K562 (cell line): ENCODE measurements around the gene RALGAPA2. TPM values are rescaled to one million over a fixed set of nuclear protein-coding genes. Genes with fewer than 3 reads are reported as not detected.
A peak's percentile ranks its signal among the peaks of the same experiment; 100 is the strongest.

Experiments
- ATAC-seq: fragments of 200-7000 bp; cut with Tn5 transposase; 3 replicates; pipeline ENCODE4 v1.9.1; 2020; ENCODE audit warnings: moderate library complexity
- BruUV-seq: library from RNA; stranded (reverse); fragments of 400-500 nt; replicated peaks from 2 replicates; lab custom pipeline; 2021; lab: Mats Ljungman, UMichigan
- CTCF ChIA-PET: fragments of 300-600 bp; formaldehyde crosslinking; extraction: SDS; loops from one replicate; lab custom pipeline; 2021; ENCODE audit warnings: low intra/inter-chr PET ratio; lab: Yijun Ruan, JAX
- POLR2A ChIA-PET: fragments of 300-600, 350-650 bp; sonication (Branson Sonifier 250); formaldehyde crosslinking; extraction: SDS; loops from one replicate; lab custom pipeline; 2021; ENCODE audit warnings: antibody characterized with exemption, inconsistent platforms; lab: Yijun Ruan, JAX
- DNase-seq, 4 experiments: peaks; one replicate each; pipeline versions ENCODE4 v3.0.0 to v3.0.0-alpha.2; 2011 to 2018; ENCODE audit warnings: low spot score in 3 of 4, mixed read lengths in 3 of 4; ENCODE audit errors: extremely low read depth in 1 of 4
- FAIRE-seq: peaks from 2 replicates; lab custom pipeline; 2011; peaks lifted over from hg19 to GRCh38; lab: Jason Lieb, UNC
- H2AFZ ChIP-seq: 2 replicates; pipeline ENCODE4 v1.6.0; 2011; ENCODE audit warnings: low read depth, low read length, control low read depth, inconsistent platforms
- H3K27ac ChIP-seq: fragments of 200-600 bp; 3 replicates; pipeline ENCODE4 v1.8.0; 2011; ENCODE audit warnings: low read depth, mild to moderate bottlenecking, control low read depth, inconsistent platforms, low read length, moderate library complexity, mixed read lengths; ENCODE audit errors: extremely low read depth
- H3K27me3 ChIP-seq, 2 experiments: fragments of 300-600 bp in 1 of 2; 2 replicates in 1 of 2; 3 replicates in 1 of 2; pipeline versions ENCODE4 v1.6.0 to v1.8.0; 2011; ENCODE audit warnings: inconsistent platforms in 2 of 2, low read length in 2 of 2, mild to moderate bottlenecking in 1 of 2, mixed read lengths in 1 of 2, moderate library complexity in 1 of 2; ENCODE audit not compliant: control insufficient read depth in 2 of 2, insufficient read depth in 2 of 2
- H3K36me3 ChIP-seq: fragments of 300-600 bp; 3 replicates; pipeline ENCODE4 v1.8.0; 2011; ENCODE audit warnings: mild to moderate bottlenecking, low read length, inconsistent platforms; ENCODE audit not compliant: control insufficient read depth, insufficient read depth
- H3K4me1 ChIP-seq, 2 experiments: fragments of 200-600 bp in 1 of 2; replicated peaks in 1 of 2; 2 replicates in 1 of 2; 3 replicates in 1 of 2; pipeline versions ENCODE4 v1.5.1 to v1.8.0; 2011; ENCODE audit warnings: inconsistent platforms in 2 of 2, low read length in 2 of 2, mild to moderate bottlenecking in 1 of 2, mixed read lengths in 1 of 2, moderate library complexity in 1 of 2; ENCODE audit not compliant: control insufficient read depth in 2 of 2, insufficient read depth in 2 of 2
- H3K4me2 ChIP-seq: 2 replicates; pipeline ENCODE4 v1.6.1; 2011; ENCODE audit warnings: low read length, control low read depth, inconsistent platforms, mixed read lengths; ENCODE audit not compliant: insufficient read depth
- H3K4me3 ChIP-seq: fragments of 200-600 bp; sonication (generic), shearing (Covaris generic); 2 replicates; pipeline ENCODE4 v1.5.1; 2016; ENCODE audit warnings: control low read depth, inconsistent platforms
- H3K79me2 ChIP-seq: fragments of 200-600 bp; 3 replicates; pipeline ENCODE4 v1.8.0; 2011; ENCODE audit warnings: low read length, inconsistent platforms; ENCODE audit not compliant: control insufficient read depth, insufficient read depth
- H3K9ac ChIP-seq, 2 experiments: 2 replicates each; pipeline versions ENCODE4 v1.6.0 to v1.6.1; 2011; ENCODE audit warnings: low read depth in 2 of 2, low read length in 2 of 2, control low read depth in 1 of 2, inconsistent platforms in 1 of 2, mild to moderate bottlenecking in 1 of 2, mixed read lengths in 1 of 2; ENCODE audit not compliant: insufficient read depth in 1 of 2
- H3K9me1 ChIP-seq: one replicate; pipeline ENCODE4 v1.6.0; 2011; ENCODE audit warnings: inconsistent platforms, mild to moderate bottlenecking, low read length, moderate library complexity; ENCODE audit not compliant: control insufficient read depth, insufficient read depth
- H3K9me3 ChIP-seq: replicated peaks from 2 replicates; pipeline ENCODE4 v1.5.1; 2011; ENCODE audit warnings: low read depth, low read length, inconsistent platforms; ENCODE audit not compliant: control insufficient read depth, insufficient read depth
- H4K20me1 ChIP-seq: replicated peaks from 2 replicates; pipeline ENCODE4 v1.6.1; 2011; ENCODE audit warnings: low read length, inconsistent platforms, mixed read lengths; ENCODE audit not compliant: control insufficient read depth, insufficient read depth
- C11orf30 ChIP-seq: fragments of 450-650 bp; IDR thresholded peaks from 2 replicates; pipeline ENCODE4 v1.6.1; 2016; ENCODE audit warnings: low read depth, mild to moderate bottlenecking
- EGR1 ChIP-seq: fragments of 450-650 bp; conservative IDR thresholded peaks from 2 replicates; pipeline ENCODE4 v1.6.1; 2017; ENCODE audit warnings: mild to moderate bottlenecking
- ETS1 ChIP-seq: conservative IDR thresholded peaks from 2 replicates; pipeline ENCODE4 v1.6.1; 2011; ENCODE audit warnings: low read depth, mild to moderate bottlenecking, low read length; ENCODE audit not compliant: control insufficient read depth
- JUND ChIP-seq, 2 experiments: IDR thresholded peaks; 2 replicates in 1 of 2; 3 replicates in 1 of 2; pipeline ENCODE4 v1.6.1; 2011; ENCODE audit warnings: borderline replicate concordance in 2 of 2, low read depth in 2 of 2, low read length in 2 of 2, improper control_type of control experiment in 1 of 2, missing biosample characterization in 1 of 2, missing genetic modification characterization in 1 of 2, missing genetic modification reagents in 1 of 2
- KAT8 ChIP-seq: fragments of 450-650 bp; IDR thresholded peaks from 2 replicates; pipeline ENCODE4 v1.6.1; 2016; ENCODE audit warnings: low read depth, mild to moderate bottlenecking
- L3MBTL2 ChIP-seq: fragments of 450-650 bp; IDR thresholded peaks from 2 replicates; pipeline ENCODE4 v1.6.1; 2016; ENCODE audit warnings: mild to moderate bottlenecking, moderate library complexity
- MAFG ChIP-seq: fragments of 450-650 bp; conservative IDR thresholded peaks from 2 replicates; pipeline ENCODE4 v1.6.1; 2016; ENCODE audit warnings: missing genetic modification characterization, missing compliant biosample characterization
- NFE2 ChIP-seq: IDR thresholded peaks from 2 replicates; pipeline ENCODE4 v1.6.1; 2014; ENCODE audit warnings: antibody characterized with exemption, low read depth
- RB1 ChIP-seq: fragments of 450-650 bp; IDR thresholded peaks from 2 replicates; pipeline ENCODE4 v1.6.1; 2017; ENCODE audit warnings: low read depth, mild to moderate bottlenecking
- SIN3B ChIP-seq: fragments of 450-650 bp; IDR thresholded peaks from 2 replicates; pipeline ENCODE4 v1.6.1; 2017; ENCODE audit warnings: low read depth, mild to moderate bottlenecking, moderate library complexity
- XRCC5 ChIP-seq: fragments of 200-400 bp; formaldehyde crosslinking; IDR thresholded peaks from 2 replicates; pipeline ENCODE4 v1.6.1; 2017; ENCODE audit warnings: low read depth, mild to moderate bottlenecking, low read length
- ZNF197 ChIP-seq: fragments of 200-800 bp; sonication (Bioruptor generic); IDR thresholded peaks from 2 replicates; pipeline ENCODE4 v1.6.1; 2016; ENCODE audit warnings: low read depth, missing genetic modification characterization, missing compliant biosample characterization
- ZNF3 ChIP-seq: fragments of 250-450 bp; sonication (Bioruptor Pico); IDR thresholded peaks from 2 replicates; pipeline ENCODE4 v1.5.0; 2021; ENCODE audit warnings: mild to moderate bottlenecking, moderate library complexity
- ZNF316 ChIP-seq: fragments of 450-650 bp; IDR thresholded peaks from 2 replicates; pipeline ENCODE4 v1.6.1; 2016
- WGBS: fragments of 100-300 bp; shearing (Covaris generic); methylation state at CpG from one replicate; pipeline ENCODE4 v1.1.6; 2016; ENCODE audit warnings: low coverage, mixed read lengths; ENCODE audit not compliant: insufficient coverage; ENCODE audit errors: missing lambda C conversion rate; 5-methylcytosine and 5-hydroxymethylcytosine counted together
- in situ Hi-C: fragments of 300-500 bp; cut with MboI; formaldehyde crosslinking; loops from 4 replicates; pipeline ENCODE4 v1.15.0; 2018; ENCODE audit warnings: inconsistent platforms, mixed read lengths
- intact Hi-C: fragments of 100-400 bp; cut with micrococcal nuclease; formaldehyde crosslinking; loops from 2 replicates; pipeline ENCODE4 v1.14.2; 2022
- polyA plus RNA-seq, 8 experiments: library from polyadenylated mRNA; depleted of rRNA in 4 of 8; stranded (reverse) in 5 of 8; unstranded in 3 of 8; fragments of >200 nt; fragmentation: Nextera tagmentation in 2 of 8; fragmentation: Illumina TruSeq in 1 of 8; extraction: Ambion mirVana in 2 of 8; extraction: Trizol in 1 of 8; gene quantifications; 2 replicates each; pipeline versions ENCODE4 v1.2.1 to v1.2.3, GENCODE V29; 2011 to 2014; ENCODE audit warnings: inconsistent platforms in 1 of 8, missing spikeins in 1 of 8
- total RNA-seq, 7 experiments: library from RNA; depleted of rRNA in 6 of 7; stranded (reverse); fragments of >200 nt in 6 of 7; fragmentation: Illumina TruSeq in 2 of 7; extraction: Trizol in 2 of 7; gene quantifications; 2 replicates each; pipeline versions ENCODE4 v1.2.1 to v1.2.3, GENCODE V29; 2011 to 2021; ENCODE audit warnings: low replicate concordance in 1 of 7
- TF ChIP-seq, protein P1 (sequence below), 2 experiments: IDR thresholded peaks; 2 replicates each; pipeline ENCODE4 v1.6.1; 2012; ENCODE audit warnings: improper control_type of control experiment in 2 of 2, low read depth in 2 of 2, low read length in 2 of 2, borderline replicate concordance in 1 of 2
- TF ChIP-seq, protein P2 (sequence below): fragments of 450-650 bp; conservative IDR thresholded peaks from 2 replicates; pipeline ENCODE4 v1.6.1; 2016; ENCODE audit warnings: missing genetic modification characterization, low read depth, mild to moderate bottlenecking, missing compliant biosample characterization, moderate library complexity

Gene RALGAPA2
- total and polyA plus RNA-seq, 9 of the 15 experiments (the other 6 are each of a cell fraction or from before 2014, with no cell fraction given), result 0.35 to 2.7 (median 1.4) TPM

DNA sequence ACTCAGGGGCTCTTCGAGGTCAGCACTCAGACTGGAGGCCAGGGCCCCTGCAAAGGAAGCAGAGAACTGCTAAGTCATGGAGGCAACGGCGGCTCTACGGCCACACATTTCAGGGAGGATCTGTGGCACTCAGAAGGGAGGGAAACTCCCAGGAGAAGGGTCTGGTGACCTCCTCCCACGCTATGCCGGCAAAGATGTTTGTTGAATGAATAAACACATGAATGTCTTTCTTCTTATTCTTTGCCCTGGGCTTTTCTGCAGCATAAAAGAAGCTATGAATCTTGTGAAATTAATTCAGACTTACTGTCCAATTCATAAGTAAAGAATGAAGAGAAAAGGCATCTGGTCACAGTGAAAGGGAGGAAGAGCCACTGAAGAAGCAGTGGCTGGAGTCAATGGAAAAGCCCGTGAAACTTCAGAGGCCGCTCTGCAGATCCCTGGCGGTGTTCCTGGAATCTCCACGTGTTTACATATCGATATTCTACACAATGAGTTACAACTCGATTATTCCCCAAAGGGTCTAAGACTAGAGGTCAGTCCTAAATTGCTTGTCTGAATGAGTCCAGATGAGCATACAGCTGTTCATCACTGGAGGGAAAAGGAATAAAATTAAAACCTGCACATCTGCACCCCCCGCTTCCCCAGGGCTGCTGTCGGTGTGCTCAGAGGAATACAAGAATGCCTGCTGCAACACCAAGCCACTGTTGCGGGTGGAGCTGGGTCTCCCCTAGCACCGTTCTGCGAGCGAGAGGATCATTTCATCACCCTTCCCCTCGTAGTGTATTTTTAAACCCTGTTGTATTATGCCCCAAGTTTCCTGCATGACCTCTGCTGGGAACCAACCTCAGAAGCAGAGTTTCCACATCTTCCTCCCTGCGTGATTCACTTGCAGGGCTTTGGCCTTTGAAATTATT is 319.0 kb downstream of the RALGAPA2 start:
- Histone ChIP-seq H3K4me3 (no peak overlapping the region), H3K36me3 (no peaks in the 10 kb centered on the region), H3K4me1 (peaks cover 0 to 10% of the 10 kb centered on the region in 2 experiments; a peak in 4 of 5 replicates), H4K20me1 (no peaks in the 10 kb centered on the region), H3K27me3 (peaks cover 0 to 22% of the 10 kb centered on the region in 2 experiments; a peak in 3 of 5 replicates), H3K27ac (no peak overlapping the region), H3K9ac (no peak overlapping the region), H3K79me2 (no peaks in the 10 kb centered on the region), H2AFZ (peak overlapping the region; percentile 7; the same call in 1 of the 2 replicates), H3K4me2 (no peak overlapping the region; the same call in 1 of the 2 replicates), H3K9me1 (no peaks in the 10 kb centered on the region), H3K9me3 (no peaks in the 10 kb centered on the region)
- 20% methylated on average over 9 of the region's 20 CpGs for WGBS
- no TSS peak for BruUV-seq
- ChIA-PET CTCF (no interaction called here), POLR2A (no interaction called here)
- ATAC-seq (peak; percentile 86), FAIRE-seq (no peak), DNase-seq (peak; percentile 16 to 47 (median 31))
- in situ Hi-C loops (no loop called here), intact Hi-C loops (no loop called here)
- peak; percentile 59 for TF ChIP-seq ZNF316
- peak; percentile 70; the same call in 1 of the 2 replicates for TF ChIP-seq C11orf30
- no peak for TF ChIP-seq KAT8
- no peak for TF ChIP-seq ZNF197 (CRISPR knock-in tag)
- no peak for TF ChIP-seq ETS1
- no peak for TF ChIP-seq JUND (IDR thresholded peaks at IDR 0.05; ENCODE audit: borderline replicate concordance, low read depth, low read length)
- no peak for TF ChIP-seq JUND (tag; IDR thresholded peaks at IDR 0.05; ENCODE audit: borderline replicate concordance, low read depth, low read length)
- TF ChIP-seq SIN3B, result no peak
- TF ChIP-seq L3MBTL2, result peak; percentile 26; the same call in 1 of the 2 replicates
- TF ChIP-seq, protein P1, sequence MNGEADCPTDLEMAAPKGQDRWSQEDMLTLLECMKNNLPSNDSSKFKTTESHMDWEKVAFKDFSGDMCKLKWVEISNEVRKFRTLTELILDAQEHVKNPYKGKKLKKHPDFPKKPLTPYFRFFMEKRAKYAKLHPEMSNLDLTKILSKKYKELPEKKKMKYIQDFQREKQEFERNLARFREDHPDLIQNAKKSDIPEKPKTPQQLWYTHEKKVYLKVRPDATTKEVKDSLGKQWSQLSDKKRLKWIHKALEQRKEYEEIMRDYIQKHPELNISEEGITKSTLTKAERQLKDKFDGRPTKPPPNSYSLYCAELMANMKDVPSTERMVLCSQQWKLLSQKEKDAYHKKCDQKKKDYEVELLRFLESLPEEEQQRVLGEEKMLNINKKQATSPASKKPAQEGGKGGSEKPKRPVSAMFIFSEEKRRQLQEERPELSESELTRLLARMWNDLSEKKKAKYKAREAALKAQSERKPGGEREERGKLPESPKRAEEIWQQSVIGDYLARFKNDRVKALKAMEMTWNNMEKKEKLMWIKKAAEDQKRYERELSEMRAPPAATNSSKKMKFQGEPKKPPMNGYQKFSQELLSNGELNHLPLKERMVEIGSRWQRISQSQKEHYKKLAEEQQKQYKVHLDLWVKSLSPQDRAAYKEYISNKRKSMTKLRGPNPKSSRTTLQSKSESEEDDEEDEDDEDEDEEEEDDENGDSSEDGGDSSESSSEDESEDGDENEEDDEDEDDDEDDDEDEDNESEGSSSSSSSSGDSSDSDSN (IDR thresholded peaks at IDR 0.05; ENCODE audit: borderline replicate concordance in 1 of 2, low read depth in 2 of 2, low read length in 2 of 2), result 0 out of 4 replicates have a peak, but pooled peaks of 1 of the 2 experiments have one; percentile 31
- TF ChIP-seq XRCC5, result no peak
- TF ChIP-seq MAFG (tag), result peak; percentile 64
- TF ChIP-seq EGR1, result peak; percentile 69
- TF ChIP-seq, protein P2, sequence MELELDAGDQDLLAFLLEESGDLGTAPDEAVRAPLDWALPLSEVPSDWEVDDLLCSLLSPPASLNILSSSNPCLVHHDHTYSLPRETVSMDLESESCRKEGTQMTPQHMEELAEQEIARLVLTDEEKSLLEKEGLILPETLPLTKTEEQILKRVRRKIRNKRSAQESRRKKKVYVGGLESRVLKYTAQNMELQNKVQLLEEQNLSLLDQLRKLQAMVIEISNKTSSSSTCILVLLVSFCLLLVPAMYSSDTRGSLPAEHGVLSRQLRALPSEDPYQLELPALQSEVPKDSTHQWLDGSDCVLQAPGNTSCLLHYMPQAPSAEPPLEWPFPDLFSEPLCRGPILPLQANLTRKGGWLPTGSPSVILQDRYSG (tag), result no peak
- peak; percentile 73 for TF ChIP-seq NFE2
- TF ChIP-seq ZNF3 (CRISPR knock-in tag), result peak; percentile 72
- TF ChIP-seq RB1, result no peak
